HL-60 (cell line): Measurements from ENCODE around the gene SEPTIN10.

Experiments
- DNase-seq, 2 experiments: peaks; one replicate each; pipeline ENCODE4 v3.0.0-alpha.2; 2010 to 2020; ENCODE audit warnings: low read depth in 1 of 2, low spot score in 1 of 2
- H3K27ac ChIP-seq: fragments of 250-450 bp; sonication (Bioruptor Pico); replicated peaks from 2 replicates; pipeline ENCODE4 v1.5.1; 2020; ENCODE audit warnings: mild to moderate bottlenecking, moderate library complexity
- H3K27me3 ChIP-seq: fragments of 250-450 bp; sonication (Bioruptor Pico); 2 replicates; pipeline ENCODE4 v1.5.1; 2021; ENCODE audit warnings: mild to moderate bottlenecking, moderate library complexity; ENCODE audit not compliant: insufficient read depth, poor library complexity, severe bottlenecking
- H3K4me3 ChIP-seq: replicated peaks from 2 replicates; pipeline ENCODE4 v1.5.1; 2011; ENCODE audit warnings: mild to moderate bottlenecking, control low read depth, low read length; ENCODE audit not compliant: insufficient read depth
- CTCF ChIP-seq: IDR thresholded peaks from one replicate; pipeline ENCODE4 v1.5.1; 2011; ENCODE audit warnings: low read length, control low read depth, inconsistent platforms; ENCODE audit not compliant: insufficient read depth
- GABPA ChIP-seq: IDR thresholded peaks from 2 replicates; pipeline ENCODE4 v1.6.1; 2012; ENCODE audit warnings: low read depth
- POLR2AphosphoS5 ChIP-seq: IDR thresholded peaks from 2 replicates; pipeline ENCODE4 v1.6.1; 2012; ENCODE audit warnings: low read depth
- REST ChIP-seq: IDR thresholded peaks from 2 replicates; pipeline ENCODE4 v1.6.1; 2012; ENCODE audit warnings: low read depth; ENCODE audit not compliant: insufficient replicate concordance
- SPI1 ChIP-seq: IDR thresholded peaks from 2 replicates; pipeline ENCODE4 v1.6.1; 2012; ENCODE audit warnings: low read depth, mild to moderate bottlenecking, borderline replicate concordance

Gene SEPTIN10

GRCh38 chr2:109514857-109515256, 98.9 kb downstream of the SEPTIN10 start:
- Histone ChIP-seq H3K27me3 (no peaks in the 10 kb centered on the region), H3K4me3 (no peak overlapping the region), H3K27ac (no peak overlapping the region)
- DNase-seq = no peak
- TF ChIP-seq POLR2AphosphoS5 (no peak), SPI1 (no peak), GABPA (no peak), CTCF (no peak), REST (no peak)

- no peak overlapping the region for H3K27ac ChIP-seq
- DNase-seq = no peak
- no peak overlapping the region for H3K4me3 ChIP-seq
- no peaks in the 10 kb centered on the region for H3K27me3 ChIP-seq
- TF ChIP-seq SPI1 (no peak), CTCF (no peak), POLR2AphosphoS5 (no peak), REST (no peak), GABPA (no peak)
These were observed 99.8 kb downstream of the SEPTIN10 start for GRCh38 chr2:109513749-109514588.

- DNase-seq = no peak
- no peak overlapping the region for H3K4me3 ChIP-seq
- TF ChIP-seq SPI1 (no peak), POLR2AphosphoS5 (no peak), GABPA (no peak), CTCF (no peak), REST (no peak)
- no peak overlapping the region for H3K27ac ChIP-seq
- no peaks in the 10 kb centered on the region for H3K27me3 ChIP-seq
These were observed 100.5 kb downstream of the SEPTIN10 start for GRCh38 chr2:109513230-109513629.
